ENCODE data around the gene GPR183. TPM values are rescaled to one million over a fixed set of nuclear protein-coding genes. Genes with fewer than 3 reads are reported as not detected.

The GPR183 gene
- total RNA-seq, 1 donor from 2014 or later, result 0.71 TPM

DNA sequence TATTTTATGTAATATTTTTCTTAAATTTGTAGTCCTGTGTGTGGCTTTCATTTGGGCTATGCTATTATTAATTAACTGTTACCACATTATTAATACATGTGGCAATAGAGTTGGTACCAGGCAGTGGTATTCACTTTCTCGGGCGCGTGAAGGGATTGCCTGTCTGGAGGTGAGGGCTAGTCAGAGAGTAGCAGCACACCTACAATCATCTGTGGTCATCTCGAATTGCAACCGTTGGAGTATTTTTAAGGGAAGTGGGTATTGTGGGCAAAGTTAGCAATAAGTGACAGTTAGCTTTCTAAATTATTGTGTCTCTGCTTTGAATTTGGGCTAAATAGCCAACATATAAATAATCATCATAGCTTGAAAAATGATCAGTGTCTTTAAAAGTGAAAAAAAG lies 29.0 kb downstream of the GPR183 start:
- Histone ChIP-seq H3K27me3 (ENCODE audit: control insufficient read depth, insufficient read depth, low read length) (no peaks in the 10 kb centered on the region), H3K4me3 (ENCODE audit: low read depth, low read length) (no peak overlapping the region), H3K36me3 (ENCODE audit: control insufficient read depth, insufficient read depth, low read length) (no peaks in the 10 kb centered on the region)
- TF ChIP-seq, protein P1, sequence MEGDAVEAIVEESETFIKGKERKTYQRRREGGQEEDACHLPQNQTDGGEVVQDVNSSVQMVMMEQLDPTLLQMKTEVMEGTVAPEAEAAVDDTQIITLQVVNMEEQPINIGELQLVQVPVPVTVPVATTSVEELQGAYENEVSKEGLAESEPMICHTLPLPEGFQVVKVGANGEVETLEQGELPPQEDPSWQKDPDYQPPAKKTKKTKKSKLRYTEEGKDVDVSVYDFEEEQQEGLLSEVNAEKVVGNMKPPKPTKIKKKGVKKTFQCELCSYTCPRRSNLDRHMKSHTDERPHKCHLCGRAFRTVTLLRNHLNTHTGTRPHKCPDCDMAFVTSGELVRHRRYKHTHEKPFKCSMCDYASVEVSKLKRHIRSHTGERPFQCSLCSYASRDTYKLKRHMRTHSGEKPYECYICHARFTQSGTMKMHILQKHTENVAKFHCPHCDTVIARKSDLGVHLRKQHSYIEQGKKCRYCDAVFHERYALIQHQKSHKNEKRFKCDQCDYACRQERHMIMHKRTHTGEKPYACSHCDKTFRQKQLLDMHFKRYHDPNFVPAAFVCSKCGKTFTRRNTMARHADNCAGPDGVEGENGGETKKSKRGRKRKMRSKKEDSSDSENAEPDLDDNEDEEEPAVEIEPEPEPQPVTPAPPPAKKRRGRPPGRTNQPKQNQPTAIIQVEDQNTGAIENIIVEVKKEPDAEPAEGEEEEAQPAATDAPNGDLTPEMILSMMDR (IDR thresholded peaks at IDR 0.05; ENCODE audit: insufficient read depth, low read length, poor library complexity, severe bottlenecking), result no peak
- no peak for DNase-seq (ENCODE audit: low read depth)

DNA sequence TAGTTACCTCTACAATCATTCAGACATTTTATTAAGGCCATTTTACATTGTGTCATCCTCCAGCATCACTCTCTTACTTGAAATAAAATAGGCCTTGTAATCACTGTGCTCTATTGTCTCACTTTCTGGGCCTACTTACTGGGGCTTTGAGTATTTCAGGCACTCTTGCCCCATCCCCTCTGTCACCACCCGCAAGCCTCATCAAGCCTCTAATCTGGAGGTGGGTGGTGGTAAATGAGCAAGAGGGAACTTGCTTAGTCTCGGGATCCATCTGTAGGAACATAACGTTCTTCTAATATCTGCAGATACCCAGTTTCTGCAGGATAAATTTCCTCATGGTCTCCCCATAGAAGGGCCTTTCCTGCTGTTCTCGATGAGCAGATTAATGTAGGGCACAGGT lies 29.6 kb downstream of the GPR183 start:
- no peak overlapping the region for H3K4me3 ChIP-seq (ENCODE audit: low read depth, low read length)
- TF ChIP-seq, protein P1 (IDR thresholded peaks at IDR 0.05; ENCODE audit: insufficient read depth, low read length, poor library complexity, severe bottlenecking), result no peak
- DNase-seq (ENCODE audit: low read depth), result no peak

DNA sequence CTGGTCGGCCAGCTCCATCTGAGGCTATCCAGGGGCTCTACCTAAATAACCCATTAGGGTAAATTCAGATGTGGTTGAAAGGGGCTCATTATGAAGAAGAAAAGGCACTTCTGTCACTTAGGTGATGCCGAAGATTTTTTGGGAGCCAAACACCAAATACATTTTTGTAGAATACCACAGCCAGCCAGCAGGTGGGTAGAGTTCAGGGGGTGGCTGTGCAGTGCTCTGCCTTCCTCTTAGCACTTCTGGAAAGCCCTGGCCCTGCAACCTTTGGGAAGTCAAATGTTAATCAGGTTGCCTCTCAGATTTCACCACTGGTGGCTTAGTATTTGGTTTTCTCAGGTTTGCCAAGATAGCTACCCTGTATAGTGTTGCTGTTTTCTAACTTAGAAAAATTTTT lies 30.5 kb downstream of the GPR183 start:
- DNase-seq (ENCODE audit: low read depth), result no peak
- Histone ChIP-seq H3K4me3 (ENCODE audit: low read depth, low read length) (no peak overlapping the region), H3K36me3 (ENCODE audit: control insufficient read depth, insufficient read depth, low read length) (no peaks in the 10 kb centered on the region), H3K27me3 (ENCODE audit: control insufficient read depth, insufficient read depth, low read length) (no peaks in the 10 kb centered on the region)
- TF ChIP-seq, protein P1 (IDR thresholded peaks at IDR 0.05; ENCODE audit: insufficient read depth, low read length, poor library complexity, severe bottlenecking), result no peak

More for the DNA sequence above, 29.6 kb downstream of the GPR183 start:
- Histone ChIP-seq H3K27me3 (ENCODE audit: control insufficient read depth, insufficient read depth, low read length) (no peaks in the 10 kb centered on the region), H3K36me3 (ENCODE audit: control insufficient read depth, insufficient read depth, low read length) (no peaks in the 10 kb centered on the region)

DNA sequence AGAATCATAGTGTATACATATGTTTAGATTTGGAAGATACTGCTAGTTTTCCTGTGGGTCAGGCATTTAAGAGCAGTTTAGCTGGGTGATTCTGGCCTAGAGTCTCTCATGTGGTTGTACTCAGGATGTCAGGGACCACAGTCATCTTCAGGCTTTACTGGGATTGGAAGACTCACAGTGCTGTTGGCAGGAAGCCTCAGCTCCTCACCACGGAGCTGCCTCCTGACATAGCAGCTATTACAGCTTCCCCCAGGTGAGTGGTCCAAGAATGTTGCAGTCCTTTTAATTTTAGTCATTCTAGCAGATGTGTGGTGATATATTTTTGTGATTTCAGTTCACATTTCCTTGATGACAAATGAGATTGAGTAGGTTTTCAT lies 32.1 kb downstream of the GPR183 start:
- H3K27me3 ChIP-seq (ENCODE audit: control insufficient read depth, insufficient read depth, low read length), result no peaks in the 10 kb centered on the region
- no peak overlapping the region for H3K4me3 ChIP-seq (ENCODE audit: low read depth, low read length)
- no peaks in the 10 kb centered on the region for H3K36me3 ChIP-seq (ENCODE audit: control insufficient read depth, insufficient read depth, low read length)
- TF ChIP-seq, protein P1 (IDR thresholded peaks at IDR 0.05; ENCODE audit: insufficient read depth, low read length, poor library complexity, severe bottlenecking), result no peak
- DNase-seq (ENCODE audit: low read depth), result no peak

DNA sequence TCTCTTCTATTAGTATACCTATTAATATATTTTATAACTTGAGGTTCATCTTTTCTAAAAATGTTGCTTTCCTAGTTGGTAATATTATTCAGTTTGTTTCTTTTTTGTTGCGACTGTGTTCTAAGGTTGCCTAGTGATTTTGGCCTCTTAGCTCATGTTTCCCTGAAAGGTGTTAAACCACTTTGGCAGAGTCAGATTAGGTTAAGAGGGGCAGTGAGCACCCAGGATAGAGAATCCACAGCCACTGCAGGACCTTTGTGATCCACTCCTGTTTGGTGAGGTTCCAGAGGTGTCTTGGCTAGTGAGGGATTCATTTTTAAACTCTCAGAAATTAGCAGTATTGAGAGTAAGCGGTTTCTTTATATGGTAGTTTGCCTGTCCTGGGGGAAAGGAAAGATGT lies 34.1 kb downstream of the GPR183 start:
- TF ChIP-seq, protein P1 (IDR thresholded peaks at IDR 0.05; ENCODE audit: insufficient read depth, low read length, poor library complexity, severe bottlenecking), result no peak
- no peaks in the 10 kb centered on the region for H3K36me3 ChIP-seq (ENCODE audit: control insufficient read depth, insufficient read depth, low read length)
- H3K27me3 ChIP-seq (ENCODE audit: control insufficient read depth, insufficient read depth, low read length), result no peaks in the 10 kb centered on the region
- DNase-seq (ENCODE audit: low read depth), result no peak
- H3K4me3 ChIP-seq (ENCODE audit: low read depth, low read length), result no peak overlapping the region

DNA sequence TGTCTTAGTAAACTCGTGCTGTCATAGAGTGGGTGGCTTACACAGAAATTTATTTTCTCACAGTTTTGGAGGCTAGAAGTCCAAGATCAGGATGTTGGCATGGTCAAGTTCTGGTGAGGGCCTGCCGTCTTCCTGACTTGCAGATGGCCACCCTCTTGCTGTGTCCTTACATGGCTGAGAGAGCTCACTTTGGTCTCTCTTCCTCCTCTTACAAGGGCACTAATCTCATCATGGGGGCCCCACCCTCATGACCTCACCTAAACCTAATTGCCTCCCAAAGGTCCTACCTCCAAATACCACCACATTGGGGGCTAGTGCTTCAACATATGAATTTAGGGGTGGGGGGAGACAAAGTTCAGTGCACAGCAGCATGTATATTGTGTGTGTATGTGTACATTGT lies 34.7 kb downstream of the GPR183 start:
- Histone ChIP-seq H3K27me3 (ENCODE audit: control insufficient read depth, insufficient read depth, low read length) (no peaks in the 10 kb centered on the region), H3K4me3 (ENCODE audit: low read depth, low read length) (no peak overlapping the region), H3K36me3 (ENCODE audit: control insufficient read depth, insufficient read depth, low read length) (no peaks in the 10 kb centered on the region)
- DNase-seq (ENCODE audit: low read depth), result no peak
- TF ChIP-seq, protein P1 (IDR thresholded peaks at IDR 0.05; ENCODE audit: insufficient read depth, low read length, poor library complexity, severe bottlenecking), result no peak

All from kidney epithelial cell (primary cell).